NCI-H2029 treated with DMSO at 0.1 percent for 48 hours (cell line): Measurements from ENCODE around the gene BCAS4.
"Not testable (repeated sequence)": the region's sequence is repeated elsewhere in the genome, so short reads cannot be mapped to it uniquely, and the experiment has no call there.

Experiments
- DNase-seq: peaks from one replicate; lab custom pipeline; 2025; lab: John Stamatoyannopoulos, UW

Gene BCAS4

DNA sequence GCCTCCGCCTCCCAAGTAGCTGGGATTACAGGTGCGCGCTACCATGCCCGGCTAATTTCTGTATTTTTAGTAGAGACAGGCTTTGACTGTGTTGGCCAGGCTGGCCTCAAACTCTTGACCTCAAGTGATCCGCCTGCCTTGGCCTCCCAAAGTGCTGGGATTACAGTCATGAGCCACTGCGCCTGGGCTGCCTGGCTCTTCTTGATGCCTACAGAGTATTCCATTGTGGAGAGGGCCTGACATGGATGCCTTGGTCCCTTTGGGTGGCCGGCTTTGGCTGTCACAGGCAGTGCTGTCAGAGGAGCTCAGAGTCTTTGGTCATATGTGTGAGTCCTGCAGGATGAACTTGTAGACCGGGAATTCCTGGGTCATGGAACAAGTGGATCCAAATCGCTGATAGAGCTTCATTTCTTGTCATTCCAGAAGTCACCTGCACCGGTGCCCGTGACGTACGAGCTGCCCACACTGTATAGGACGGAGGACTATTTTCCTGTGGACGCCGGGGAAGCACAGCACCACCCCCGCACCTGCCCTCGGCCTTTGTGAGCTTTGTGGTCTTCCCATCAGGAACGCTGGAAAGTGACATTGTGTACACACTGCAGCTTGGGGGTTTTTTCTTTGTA is 81.3 kb downstream of the BCAS4 start:
- DNase-seq = no peak

DNA sequence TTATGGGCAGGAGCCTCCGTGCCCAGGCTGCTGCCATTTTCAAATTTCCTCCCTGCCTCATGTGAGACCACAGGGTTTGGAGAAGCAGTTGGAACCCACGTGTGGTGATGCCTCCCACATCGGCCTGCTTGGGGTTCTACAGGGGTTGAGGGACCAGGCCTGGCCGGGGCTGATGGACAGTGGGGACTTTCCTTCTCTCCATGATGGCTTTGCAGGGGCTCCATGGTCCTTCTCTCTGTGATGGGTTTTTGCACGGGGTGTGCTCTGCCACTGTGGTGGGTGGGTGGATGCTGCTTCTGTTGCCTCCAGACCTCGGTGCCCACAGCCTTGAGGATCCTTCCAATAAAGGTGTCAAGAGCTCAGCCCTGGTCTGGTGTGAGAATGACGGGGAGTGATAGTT is 82.0 kb downstream of the BCAS4 start:
- no peak for DNase-seq

DNA sequence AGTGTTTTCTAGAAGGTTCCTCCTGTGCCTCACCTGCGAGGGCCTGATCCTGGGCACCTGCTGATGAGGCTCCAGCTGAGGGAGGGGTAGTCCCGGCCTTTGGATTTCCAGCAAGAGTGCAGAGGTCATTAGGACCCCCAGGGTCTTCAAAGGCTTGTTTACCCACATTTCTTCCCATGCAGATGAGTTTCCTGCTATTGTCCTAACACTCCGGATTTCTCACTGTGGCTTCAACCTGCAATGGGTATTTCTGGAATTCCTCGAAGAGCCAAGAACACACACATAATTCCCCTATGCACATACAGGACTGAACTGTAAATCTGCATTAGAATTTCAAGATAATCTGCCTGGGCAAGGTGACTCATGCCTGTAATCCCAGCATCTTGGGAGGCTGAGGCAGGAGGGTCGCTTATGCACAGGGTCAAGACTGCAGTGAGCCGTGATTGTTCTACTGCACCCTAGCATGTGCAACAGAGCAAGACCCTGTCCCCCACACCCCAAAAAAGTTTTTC is 82.4 kb downstream of the BCAS4 start:
- DNase-seq = no peak

- DNase-seq = no peak
These were observed 85.0 kb downstream of the BCAS4 start for GRCh38 chr20:50879649-50880550.

- DNase-seq = not testable (repeated sequence)
These were observed 87.0 kb downstream of the BCAS4 start for GRCh38 chr20:50881759-50882424.

- no peak for DNase-seq
These were observed 89.0 kb downstream of the BCAS4 start for GRCh38 chr20:50883856-50884255.

DNA sequence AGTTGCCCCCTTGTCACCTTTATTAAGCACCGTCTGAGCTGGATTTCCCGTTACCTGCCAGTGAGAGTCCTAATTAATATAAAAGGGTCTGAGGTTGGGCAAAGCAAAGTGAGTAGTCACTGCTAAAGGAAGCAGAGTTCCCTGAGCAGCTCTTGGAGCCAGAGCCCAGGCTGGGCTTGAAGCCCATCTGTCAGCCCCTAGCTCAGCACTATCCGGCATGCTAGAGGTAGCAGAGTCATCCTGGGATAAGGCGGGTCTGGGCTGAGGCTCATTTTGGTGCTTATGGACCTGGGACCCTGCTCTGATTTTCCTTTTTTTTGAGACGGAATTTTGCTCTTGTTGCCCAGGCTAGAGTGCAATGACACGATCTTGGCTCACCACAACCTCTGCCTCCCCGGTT is 90.2 kb downstream of the BCAS4 start:
- DNase-seq = no peak

GRCh38 chr20:50885781-50886180 is 90.9 kb downstream of the BCAS4 start:
- DNase-seq = no peak

DNA sequence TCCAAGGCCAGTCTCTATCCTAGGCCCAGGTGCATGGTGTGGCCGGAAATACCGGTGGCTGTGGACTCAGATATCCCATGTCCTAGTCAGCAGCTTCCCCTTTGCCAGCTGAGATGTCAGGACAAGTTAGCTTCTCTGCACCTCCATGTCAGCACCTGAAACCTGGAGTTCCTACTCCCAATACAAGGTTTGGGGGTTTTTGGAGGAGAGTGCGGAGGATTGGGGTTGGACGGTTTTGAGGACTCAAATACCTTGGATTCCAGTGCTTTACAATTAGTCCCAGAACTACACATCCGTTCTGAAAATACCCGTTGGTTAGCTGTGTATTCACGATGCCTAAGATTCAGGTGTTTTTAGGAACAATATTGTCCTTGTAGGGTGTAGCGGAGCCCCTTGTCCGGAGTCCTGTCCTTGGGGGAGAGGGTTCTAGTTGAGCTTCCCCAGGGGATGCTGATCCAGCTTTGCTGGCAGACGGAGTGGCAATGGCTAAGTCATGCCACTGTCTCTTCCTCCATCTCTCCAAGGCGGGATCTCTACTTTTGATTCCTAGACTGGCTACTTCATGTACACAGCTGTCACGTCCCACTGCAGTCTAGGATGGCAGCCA is 91.4 kb downstream of the BCAS4 start:
- no peak for DNase-seq

DNA sequence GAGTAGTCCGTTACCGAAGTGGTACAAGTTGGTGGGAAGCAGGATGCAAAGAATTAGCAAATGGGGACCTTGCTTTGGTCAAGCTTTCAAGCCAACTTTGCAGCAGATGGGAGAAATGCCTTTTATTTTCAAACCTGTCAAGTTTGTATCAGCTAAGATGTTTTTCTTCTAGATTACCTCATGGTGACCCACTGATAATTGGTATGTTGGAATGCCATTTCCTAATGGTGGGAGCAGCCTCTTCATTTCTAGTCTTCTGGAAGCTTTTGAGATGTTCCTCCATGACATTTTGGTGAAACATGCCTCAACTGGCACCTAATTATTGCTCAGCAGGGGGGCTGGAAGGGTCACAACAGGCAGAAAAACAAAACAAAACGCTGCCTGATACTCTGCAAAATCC is 92.7 kb downstream of the BCAS4 start:
- DNase-seq = no peak

- no peak for DNase-seq
These were observed 96.3 kb downstream of the BCAS4 start for GRCh38 chr20:50891138-50891537.

DNA sequence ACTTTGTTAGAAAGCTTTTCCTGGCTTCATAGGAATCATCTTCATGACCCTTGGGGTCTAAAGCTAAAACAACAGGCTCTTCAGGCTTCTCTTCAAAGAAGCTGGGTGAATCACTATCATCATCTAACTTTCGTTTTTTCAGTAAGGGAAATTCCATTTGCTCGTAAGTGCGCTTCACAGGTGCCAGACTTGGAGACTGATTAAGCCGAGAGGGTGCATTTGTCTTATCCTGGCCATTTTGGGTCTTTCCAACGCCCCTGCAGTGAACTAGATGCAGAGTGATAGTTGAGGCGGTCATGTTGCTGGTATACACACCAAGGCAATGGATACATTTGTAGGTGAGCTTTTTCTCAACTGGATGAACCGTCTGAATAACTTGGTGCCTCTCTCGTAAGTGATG is 97.5 kb downstream of the BCAS4 start:
- no peak for DNase-seq

DNA sequence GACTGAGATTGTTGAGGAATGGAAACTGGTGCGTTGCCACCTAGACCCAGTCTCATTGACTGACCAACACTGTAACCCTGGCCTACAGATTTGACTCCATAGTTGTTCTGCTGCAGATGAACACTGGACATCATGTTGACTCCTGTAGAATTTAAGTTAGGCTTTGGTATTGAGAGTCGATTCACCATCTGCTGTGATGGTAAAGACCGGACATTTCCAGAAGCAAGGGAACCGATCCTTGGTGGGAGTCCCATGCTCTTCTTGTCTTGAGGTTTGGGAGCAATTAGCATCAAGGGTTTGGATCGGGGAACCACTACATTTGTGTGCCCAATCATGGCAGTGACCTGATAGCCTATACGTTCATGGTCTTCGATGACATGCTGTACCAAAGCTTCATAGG is 98.8 kb downstream of the BCAS4 start:
- no peak for DNase-seq

- DNase-seq = no peak
These were observed 100.4 kb downstream of the BCAS4 start for GRCh38 chr20:50895111-50895830.

DNA sequence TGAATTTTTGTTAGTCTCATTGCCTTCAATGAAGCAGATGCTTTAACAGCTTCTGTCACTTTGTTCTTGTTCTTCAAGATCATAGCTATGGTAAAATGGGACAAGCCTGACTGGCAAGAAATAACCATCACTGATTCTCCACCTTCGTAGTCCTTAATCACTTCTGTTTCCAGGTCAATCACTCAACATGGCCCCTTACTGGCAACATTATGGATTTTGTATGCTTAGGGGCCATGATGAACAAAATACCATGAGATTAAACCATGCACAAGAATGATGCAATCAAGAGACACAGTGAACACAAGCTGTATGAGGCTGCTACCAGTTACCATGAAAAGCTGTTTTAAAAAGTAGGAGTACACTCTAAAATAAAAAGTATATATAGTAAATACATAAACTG is 103.6 kb downstream of the BCAS4 start:
- DNase-seq = no peak

DNA sequence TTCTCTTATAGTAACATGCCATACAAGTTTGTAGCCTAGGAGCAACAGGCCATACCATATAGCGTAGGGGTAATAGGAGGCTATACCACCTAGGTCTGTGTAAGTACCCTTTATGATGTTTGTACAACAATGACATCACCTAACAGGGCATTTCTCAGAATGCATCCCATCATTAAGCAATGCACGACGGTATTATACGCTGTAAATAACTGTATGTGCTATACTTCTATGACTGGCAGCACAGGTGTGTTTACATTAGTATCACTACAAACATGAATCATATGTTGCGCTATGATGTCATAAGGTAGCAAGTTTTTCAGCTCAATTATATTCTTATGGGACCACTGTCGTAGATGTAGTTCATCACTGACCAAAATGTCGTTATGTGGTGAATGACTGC is 105.4 kb downstream of the BCAS4 start:
- DNase-seq = no peak

- DNase-seq = no peak
These were observed 106.4 kb downstream of the BCAS4 start for GRCh38 chr20:50901301-50901700.

DNA sequence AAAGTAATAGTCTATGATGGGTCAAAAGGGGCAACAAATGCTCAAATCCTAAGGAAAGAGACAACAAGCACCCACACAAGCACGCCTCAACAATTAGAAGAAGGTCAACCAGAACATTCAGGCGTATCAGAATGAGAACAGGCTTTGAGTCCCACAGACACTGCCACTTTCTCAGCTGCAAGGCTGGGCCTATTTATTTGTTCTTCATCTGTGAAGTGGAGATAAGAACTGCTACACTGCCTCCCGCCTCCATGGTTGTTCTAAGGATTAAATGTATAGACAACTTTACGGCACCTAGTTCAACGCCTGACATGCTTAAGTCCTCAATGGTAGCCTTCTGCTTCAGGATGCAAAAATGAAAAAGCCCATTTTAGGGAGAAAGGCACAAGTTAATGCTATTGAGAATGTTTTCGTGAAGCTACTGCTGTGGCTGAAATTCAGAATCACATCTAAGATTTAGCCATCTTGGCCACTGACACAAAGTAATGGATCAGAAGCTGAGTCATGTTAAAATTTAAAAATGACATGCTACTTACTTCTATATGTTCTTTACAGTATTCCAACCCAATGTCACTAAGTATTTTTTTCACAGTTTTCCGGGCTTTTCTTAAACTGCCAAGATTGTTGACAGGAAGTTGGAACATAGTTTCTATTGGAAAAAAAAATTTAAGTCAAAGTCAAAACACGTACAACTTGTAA is 108.6 kb downstream of the BCAS4 start:
- no peak for DNase-seq

GRCh38 chr20:50904067-50904570 is 109.3 kb downstream of the BCAS4 start:
- no peak for DNase-seq

GRCh38 chr20:50909413-50909812 is 114.6 kb downstream of the BCAS4 start:
- DNase-seq = no peak

- DNase-seq = no peak
These were observed 116.2 kb downstream of the BCAS4 start for GRCh38 chr20:50911030-50911429.
